ENCODE results near the gene MGLL.

DNA sequence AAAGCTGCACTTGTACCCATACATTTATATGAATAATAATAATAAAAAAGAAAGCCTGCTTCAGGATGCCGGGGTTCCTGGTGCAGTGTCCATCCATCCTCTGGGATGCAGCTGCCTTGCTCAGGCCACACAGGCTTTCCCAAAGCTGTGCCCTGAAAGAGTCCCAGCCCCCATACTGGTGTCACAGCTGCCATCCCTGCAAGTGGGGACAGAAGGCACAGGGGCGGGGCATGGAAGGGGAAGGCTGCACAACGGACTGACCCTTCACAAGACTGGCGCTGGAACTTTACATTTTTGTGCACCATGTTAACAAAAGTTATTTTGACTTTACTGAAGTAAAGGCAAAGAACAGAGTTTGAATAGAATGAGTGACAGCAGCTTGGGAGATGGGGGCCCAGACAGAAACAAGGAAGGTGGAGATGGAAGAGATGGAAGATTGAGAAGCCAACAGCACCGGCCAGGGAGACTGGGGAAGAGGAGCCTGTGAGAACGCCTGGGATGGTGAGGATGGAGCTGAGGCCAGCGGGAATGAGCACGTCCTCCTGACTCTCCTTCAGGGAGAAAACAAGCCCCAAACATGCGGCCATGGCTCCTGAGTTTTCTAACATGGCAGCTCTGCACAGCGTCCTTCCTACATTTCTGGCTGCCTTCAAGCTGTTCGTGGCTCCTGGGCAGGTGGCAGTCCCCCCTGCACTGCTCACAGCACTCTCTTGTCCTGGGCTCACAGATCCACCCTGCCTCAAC, 76.5 kb downstream of the MGLL start:
- TF ChIP-seq, protein P1, sequence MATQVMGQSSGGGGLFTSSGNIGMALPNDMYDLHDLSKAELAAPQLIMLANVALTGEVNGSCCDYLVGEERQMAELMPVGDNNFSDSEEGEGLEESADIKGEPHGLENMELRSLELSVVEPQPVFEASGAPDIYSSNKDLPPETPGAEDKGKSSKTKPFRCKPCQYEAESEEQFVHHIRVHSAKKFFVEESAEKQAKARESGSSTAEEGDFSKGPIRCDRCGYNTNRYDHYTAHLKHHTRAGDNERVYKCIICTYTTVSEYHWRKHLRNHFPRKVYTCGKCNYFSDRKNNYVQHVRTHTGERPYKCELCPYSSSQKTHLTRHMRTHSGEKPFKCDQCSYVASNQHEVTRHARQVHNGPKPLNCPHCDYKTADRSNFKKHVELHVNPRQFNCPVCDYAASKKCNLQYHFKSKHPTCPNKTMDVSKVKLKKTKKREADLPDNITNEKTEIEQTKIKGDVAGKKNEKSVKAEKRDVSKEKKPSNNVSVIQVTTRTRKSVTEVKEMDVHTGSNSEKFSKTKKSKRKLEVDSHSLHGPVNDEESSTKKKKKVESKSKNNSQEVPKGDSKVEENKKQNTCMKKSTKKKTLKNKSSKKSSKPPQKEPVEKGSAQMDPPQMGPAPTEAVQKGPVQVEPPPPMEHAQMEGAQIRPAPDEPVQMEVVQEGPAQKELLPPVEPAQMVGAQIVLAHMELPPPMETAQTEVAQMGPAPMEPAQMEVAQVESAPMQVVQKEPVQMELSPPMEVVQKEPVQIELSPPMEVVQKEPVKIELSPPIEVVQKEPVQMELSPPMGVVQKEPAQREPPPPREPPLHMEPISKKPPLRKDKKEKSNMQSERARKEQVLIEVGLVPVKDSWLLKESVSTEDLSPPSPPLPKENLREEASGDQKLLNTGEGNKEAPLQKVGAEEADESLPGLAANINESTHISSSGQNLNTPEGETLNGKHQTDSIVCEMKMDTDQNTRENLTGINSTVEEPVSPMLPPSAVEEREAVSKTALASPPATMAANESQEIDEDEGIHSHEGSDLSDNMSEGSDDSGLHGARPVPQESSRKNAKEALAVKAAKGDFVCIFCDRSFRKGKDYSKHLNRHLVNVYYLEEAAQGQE (IDR thresholded peaks at IDR 0.05; ENCODE audit: borderline replicate concordance): no peak
- TF ChIP-seq, protein P1 (CRISPR knock-in tag; IDR thresholded peaks at IDR 0.05; ENCODE audit: low read depth): no peak
- TF ChIP-seq, protein P2, sequence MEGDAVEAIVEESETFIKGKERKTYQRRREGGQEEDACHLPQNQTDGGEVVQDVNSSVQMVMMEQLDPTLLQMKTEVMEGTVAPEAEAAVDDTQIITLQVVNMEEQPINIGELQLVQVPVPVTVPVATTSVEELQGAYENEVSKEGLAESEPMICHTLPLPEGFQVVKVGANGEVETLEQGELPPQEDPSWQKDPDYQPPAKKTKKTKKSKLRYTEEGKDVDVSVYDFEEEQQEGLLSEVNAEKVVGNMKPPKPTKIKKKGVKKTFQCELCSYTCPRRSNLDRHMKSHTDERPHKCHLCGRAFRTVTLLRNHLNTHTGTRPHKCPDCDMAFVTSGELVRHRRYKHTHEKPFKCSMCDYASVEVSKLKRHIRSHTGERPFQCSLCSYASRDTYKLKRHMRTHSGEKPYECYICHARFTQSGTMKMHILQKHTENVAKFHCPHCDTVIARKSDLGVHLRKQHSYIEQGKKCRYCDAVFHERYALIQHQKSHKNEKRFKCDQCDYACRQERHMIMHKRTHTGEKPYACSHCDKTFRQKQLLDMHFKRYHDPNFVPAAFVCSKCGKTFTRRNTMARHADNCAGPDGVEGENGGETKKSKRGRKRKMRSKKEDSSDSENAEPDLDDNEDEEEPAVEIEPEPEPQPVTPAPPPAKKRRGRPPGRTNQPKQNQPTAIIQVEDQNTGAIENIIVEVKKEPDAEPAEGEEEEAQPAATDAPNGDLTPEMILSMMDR (IDR thresholded peaks at IDR 0.05 in 2 of 3, conservative IDR thresholded peaks at IDR 0.05 in 1 of 3; ENCODE audit: insufficient read depth in 2 of 3, low read depth in 1 of 3, low read length in 3 of 3): no peak
- TF ChIP-seq GABPB2 (CRISPR knock-in tag; conservative IDR thresholded peaks at IDR 0.05) (no peak), HLTF (IDR thresholded peaks at IDR 0.05) (no peak)
- TF ChIP-seq, protein P3, sequence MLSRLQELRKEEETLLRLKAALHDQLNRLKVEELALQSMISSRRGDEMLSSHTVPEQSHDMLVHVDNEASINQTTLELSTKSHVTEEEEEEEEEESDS (CRISPR knock-in tag; IDR thresholded peaks at IDR 0.05): no peak
- TF ChIP-seq, protein P4, sequence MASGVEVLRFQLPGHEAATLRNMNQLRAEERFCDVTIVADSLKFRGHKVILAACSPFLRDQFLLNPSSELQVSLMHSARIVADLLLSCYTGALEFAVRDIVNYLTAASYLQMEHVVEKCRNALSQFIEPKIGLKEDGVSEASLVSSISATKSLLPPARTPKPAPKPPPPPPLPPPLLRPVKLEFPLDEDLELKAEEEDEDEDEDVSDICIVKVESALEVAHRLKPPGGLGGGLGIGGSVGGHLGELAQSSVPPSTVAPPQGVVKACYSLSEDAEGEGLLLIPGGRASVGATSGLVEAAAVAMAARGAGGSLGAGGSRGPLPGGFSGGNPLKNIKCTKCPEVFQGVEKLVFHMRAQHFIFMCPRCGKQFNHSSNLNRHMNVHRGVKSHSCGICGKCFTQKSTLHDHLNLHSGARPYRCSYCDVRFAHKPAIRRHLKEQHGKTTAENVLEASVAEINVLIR (CRISPR knock-in tag; IDR thresholded peaks at IDR 0.05): no peak
